ENCODE results near the gene ZBTB42.

The ZBTB42 gene

GRCh38 chr14:104782808-104783139, 18.1 kb upstream of the ZBTB42 start:
- no peak for DNase-seq (ENCODE audit: low read depth)

GRCh38 chr14:104783484-104784217, 17.2 kb upstream of the ZBTB42 start:
- no peak for DNase-seq (ENCODE audit: low read depth)

- no peak for DNase-seq (ENCODE audit: low read depth)
These were observed 16.7 kb upstream of the ZBTB42 start for GRCh38 chr14:104784218-104784568.

- no peak for DNase-seq (ENCODE audit: low read depth)
These were observed 15.8 kb upstream of the ZBTB42 start for GRCh38 chr14:104784846-104785707.

- no peak for DNase-seq (ENCODE audit: low read depth)
These were observed 15.2 kb upstream of the ZBTB42 start for GRCh38 chr14:104785708-104786080.

GRCh38 chr14:104786091-104786586, 14.8 kb upstream of the ZBTB42 start:
- no peak for DNase-seq (ENCODE audit: low read depth)

GRCh38 chr14:104786726-104787675, 13.9 kb upstream of the ZBTB42 start:
- DNase-seq (ENCODE audit: low read depth): no peak

- no peak for DNase-seq (ENCODE audit: low read depth)
These were observed 13.2 kb upstream of the ZBTB42 start for GRCh38 chr14:104787736-104788135.

- DNase-seq (ENCODE audit: low read depth): no peak
These were observed 12.6 kb upstream of the ZBTB42 start for GRCh38 chr14:104788161-104788818.

GRCh38 chr14:104788873-104789663, 11.8 kb upstream of the ZBTB42 start:
- DNase-seq (ENCODE audit: low read depth): no peak

- DNase-seq (ENCODE audit: low read depth): no peak
These were observed 10.9 kb upstream of the ZBTB42 start for GRCh38 chr14:104789752-104790743.

GRCh38 chr14:104791425-104791824, 9.5 kb upstream of the ZBTB42 start:
- no peak for DNase-seq (ENCODE audit: low read depth)

- no peak for DNase-seq (ENCODE audit: low read depth)
These were observed 8.6 kb upstream of the ZBTB42 start for GRCh38 chr14:104792101-104792884.

- DNase-seq (ENCODE audit: low read depth): no peak
These were observed 7.8 kb upstream of the ZBTB42 start for GRCh38 chr14:104792945-104793702.

GRCh38 chr14:104793703-104793959, 7.3 kb upstream of the ZBTB42 start:
- DNase-seq (ENCODE audit: low read depth): no peak

GRCh38 chr14:104794099-104794498, 6.8 kb upstream of the ZBTB42 start:
- no peak for DNase-seq (ENCODE audit: low read depth)

- no peak for DNase-seq (ENCODE audit: low read depth)
These were observed 6.3 kb upstream of the ZBTB42 start for GRCh38 chr14:104794631-104794992.

GRCh38 chr14:104794993-104795780, 5.7 kb upstream of the ZBTB42 start, which contains the start of gene AKT1:
Gene AKT1, minus strand, starts transcription at chr14:104795748. Its CDS starts 3,105 bp downstream, at chr14:104792643.
- DNase-seq (ENCODE audit: low read depth): no peak
